Right cardiac atrium (tissue), 5 donors: ENCODE measurements around the gene HDAC5. TPM values are rescaled to one million over a fixed set of nuclear protein-coding genes. Genes with fewer than 3 reads are reported as not detected.

Experiments
- ATAC-seq, 2 donors: fragments of 200-7000 bp; cut with Tn5 transposase; one replicate each; pipeline versions ENCODE4 v1.8.0 to v1.9.1; 2020; ENCODE audit warnings: moderate library complexity in 2 of 2, mild to moderate bottlenecking in 1 of 2
- DNase-seq, 3 donors: peaks; one replicate each; pipeline ENCODE4 v3.0.0-alpha.2; 2020
- H3K27ac ChIP-seq: one replicate; pipeline ENCODE4 v1.5.1; 2013; ENCODE audit warnings: mild to moderate bottlenecking, low read length, control low read depth, moderate library complexity
- H3K27me3 ChIP-seq: one replicate; pipeline ENCODE4 v1.6.1; 2013; ENCODE audit not compliant: control insufficient read depth, insufficient read depth
- H3K4me1 ChIP-seq: one replicate; pipeline ENCODE4 v1.6.1; 2013; ENCODE audit warnings: low read length; ENCODE audit not compliant: control insufficient read depth, insufficient read depth
- H3K4me3 ChIP-seq: one replicate; pipeline ENCODE4 v1.5.1; 2013; ENCODE audit warnings: low read length, control low read depth
- H3K9me3 ChIP-seq: one replicate; pipeline ENCODE4 v1.6.1; 2013; ENCODE audit warnings: low read length; ENCODE audit not compliant: control insufficient read depth
- WGBS: extraction: QIAGEN DNeasy Blood & Tissue Kit; methylation state at CpG from one replicate; pipeline ENCODE4 v1.1.7; 2013; 5-methylcytosine and 5-hydroxymethylcytosine counted together
- intact Hi-C, 4 donors: fragments of 100-400 bp; cut with DNase I; formaldehyde crosslinking; loops; one replicate each; pipeline versions ENCODE4 v1.11.0 to v1.14.0; 2022 to 2023
- long read RNA-seq, 4 donors: library from polyadenylated mRNA; unstranded; transcript quantifications; one replicate each; pipeline ENCODE4 v2.0.0, GENCODE V29; 2020 to 2021
- polyA plus RNA-seq: library from polyadenylated mRNA; stranded (reverse); fragments of 200-250 nt; gene quantifications from one replicate; pipeline ENCODE4 v1.2.3, GENCODE V29; 2013
- total RNA-seq, 4 donors: library from RNA; stranded (reverse); fragmentation: NEBNext Ultra II Directional; extraction: Animal tissue kit (Norgen Biotek cat#: 25700); gene quantifications; one replicate each; pipeline ENCODE4 v1.2.1, GENCODE V29; 2021
- donor health status: healthy with polysubstance abuse.
- donor health status: DM: no; HTN: yes; CAD: no.
- donor health status: DM: no; HTN: no; CAD: no.
- donor health status: DM: no; HTN: yes; CAD: no; lungs with severe emphysema.
- donor health status: DM: yes; HTN: yes; CAD: no.

Gene HDAC5
- total RNA-seq (10 to 100 TPM; 47.9 to 89.2 (median 74.4) TPM), polyA plus RNA-seq (72.4 TPM)
- long read RNA-seq, donor 1, full-length matches to known transcripts, result 24 of 387 reads
- long read RNA-seq, donor 1, partial matches to known transcripts, result 273 of 387 reads
- long read RNA-seq, donor 1, other reads (novel, unspliced or antisense), result 90 of 387 reads
- long read RNA-seq, donor 2, full-length matches to known transcripts, result 47 of 282 reads
- long read RNA-seq, donor 2, partial matches to known transcripts, result 141 of 282 reads
- long read RNA-seq, donor 2, other reads (novel, unspliced or antisense), result 94 of 282 reads
- long read RNA-seq, donor 3, full-length matches to known transcripts, result 35 of 360 reads
- long read RNA-seq, donor 3, partial matches to known transcripts, result 242 of 360 reads
- long read RNA-seq, donor 3, other reads (novel, unspliced or antisense), result 83 of 360 reads
- long read RNA-seq, donor 4, full-length matches to known transcripts, result 28 of 253 reads
- long read RNA-seq, donor 4, partial matches to known transcripts, result 142 of 253 reads
- long read RNA-seq, donor 4, other reads (novel, unspliced or antisense), result 83 of 253 reads

DNA sequence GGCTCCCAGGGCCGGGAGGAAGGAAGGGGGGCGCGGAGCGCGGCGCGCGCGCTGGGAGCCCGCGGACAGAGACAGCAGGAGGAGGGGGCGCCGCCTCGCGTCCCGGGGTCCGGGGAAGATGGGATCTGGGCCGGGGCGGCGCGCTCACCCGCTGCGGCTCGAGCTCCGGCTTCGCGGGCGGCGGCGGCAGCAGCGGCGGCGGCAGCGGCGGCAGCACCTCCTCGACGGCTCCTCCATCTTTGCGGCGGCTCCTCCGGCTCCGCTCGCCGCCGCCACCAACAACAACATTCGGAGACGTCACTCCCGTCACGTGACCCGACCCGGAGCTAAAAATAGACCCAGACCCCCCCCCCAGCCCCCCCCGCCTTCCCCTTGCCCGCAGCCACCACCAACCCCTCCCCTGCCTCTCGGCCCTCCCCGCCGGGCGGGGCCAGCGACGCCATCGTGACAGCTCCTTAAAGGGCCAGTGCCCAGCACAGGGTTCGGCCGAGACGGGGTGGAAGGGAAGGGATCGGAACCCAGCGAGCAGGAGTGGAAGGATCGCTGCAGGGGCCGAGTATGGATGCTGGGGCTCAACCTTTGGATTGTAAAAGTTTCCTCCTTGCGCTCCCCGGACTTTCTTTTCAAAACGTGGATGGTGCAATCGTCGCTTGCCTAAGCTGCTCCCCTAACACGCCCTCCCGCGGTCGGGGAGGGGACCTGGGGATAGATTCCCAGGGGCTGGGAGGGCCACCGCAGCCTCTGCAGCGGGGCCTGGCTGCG lies at the start of gene HDAC5:
HDAC5 (minus strand) TSS at position 286 of the 762 bp plus-strand sequence. CDS start 6,126 bp downstream, outside the sequence.
- intact Hi-C loops, result no loop called here
- 2% methylated on average over 76 of the region's 78 CpGs for WGBS
- H3K27me3 ChIP-seq, result no peaks in the 10 kb centered on the region
- H3K27ac ChIP-seq, result peak within 1 kb of the TSS; percentile 88
- peaks cover 11% of the 10 kb centered on the region for H3K4me1 ChIP-seq
- peak within 1 kb of the TSS; percentile 95 for H3K4me3 ChIP-seq
- ATAC-seq (peak; percentile 97 to 98), DNase-seq (peak; percentile 96 to 99 (median 98))
- H3K9me3 ChIP-seq, result no peaks in the 10 kb centered on the region

- no peak overlapping the region for H3K4me3 ChIP-seq
- ATAC-seq (no peak), DNase-seq (peak in 1 of 3 donors; percentile 59)
- no peak overlapping the region for H3K27ac ChIP-seq
- intact Hi-C loops, result no loop called here
- no peaks in the 10 kb centered on the region for H3K27me3 ChIP-seq
- no peaks in the 10 kb centered on the region for H3K9me3 ChIP-seq
- H3K4me1 ChIP-seq, result no peaks in the 10 kb centered on the region
- WGBS, result 71% methylated on average over 17 of the region's 17 CpGs
Measured at GRCh38 chr17:44171931-44172455, 48.6 kb upstream of the HDAC5 start.

GRCh38 chr17:44170499-44171201 lies 47.2 kb upstream of the HDAC5 start, which contains the start of gene ASB16:
ASB16 (plus strand) TSS chr17:44170704; CDS start chr17:44170790, 86 bp downstream.
- ATAC-seq (peak; percentile 55 to 57), DNase-seq (peak in 1 of 3 donors; percentile 67)
- H3K27ac ChIP-seq, result peak within 1 kb of the TSS; percentile 54
- H3K27me3 ChIP-seq, result no peaks in the 10 kb centered on the region
- H3K4me1 ChIP-seq, result no peaks in the 10 kb centered on the region
- H3K4me3 ChIP-seq, result peak within 1 kb of the TSS; percentile 8
- intact Hi-C loops, result no loop called here
- WGBS, result 19% methylated on average over 21 of the region's 21 CpGs
- no peaks in the 10 kb centered on the region for H3K9me3 ChIP-seq

DNA sequence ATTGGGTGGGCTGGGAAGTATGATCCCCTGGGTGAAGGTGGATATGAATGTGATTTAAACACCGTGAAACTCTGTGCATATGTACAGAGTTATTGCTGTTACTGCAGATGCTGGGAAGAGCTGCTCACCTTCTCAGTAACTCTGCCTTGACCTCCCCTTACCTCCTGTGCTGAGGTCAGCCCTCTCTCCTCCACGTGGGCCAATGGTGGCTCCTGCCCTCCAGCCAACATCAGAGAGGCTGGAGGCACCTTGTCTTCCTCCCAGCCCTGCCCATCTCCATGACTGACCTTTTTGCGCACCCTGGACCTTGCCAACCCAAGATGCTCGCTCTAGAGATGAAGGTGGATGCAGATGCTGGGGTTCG lies 46.7 kb upstream of the HDAC5 start:
- Histone ChIP-seq H3K4me1 (no peaks in the 10 kb centered on the region), H3K27me3 (no peaks in the 10 kb centered on the region), H3K9me3 (no peaks in the 10 kb centered on the region), H3K27ac (peak overlapping the region; percentile 54), H3K4me3 (no peak overlapping the region)
- intact Hi-C loops, result no loop called here
- DNase-seq, result no peak
- 48% methylated on average over 5 of the region's 5 CpGs for WGBS
- peak in 1 of 2 donors; percentile 9 for ATAC-seq

- peak in 1 of 3 donors; percentile 28 for DNase-seq
- ATAC-seq, result no peak
- Histone ChIP-seq H3K27me3 (no peaks in the 10 kb centered on the region), H3K9me3 (no peaks in the 10 kb centered on the region), H3K4me1 (no peaks in the 10 kb centered on the region), H3K27ac (no peak overlapping the region), H3K4me3 (no peak overlapping the region)
- intact Hi-C loops, result no loop called here
- 71% methylated on average over 7 of the region's 7 CpGs for whole genome bisulfite sequencing
Measured at GRCh38 chr17:44167181-44167861, 43.9 kb upstream of the HDAC5 start.

DNA sequence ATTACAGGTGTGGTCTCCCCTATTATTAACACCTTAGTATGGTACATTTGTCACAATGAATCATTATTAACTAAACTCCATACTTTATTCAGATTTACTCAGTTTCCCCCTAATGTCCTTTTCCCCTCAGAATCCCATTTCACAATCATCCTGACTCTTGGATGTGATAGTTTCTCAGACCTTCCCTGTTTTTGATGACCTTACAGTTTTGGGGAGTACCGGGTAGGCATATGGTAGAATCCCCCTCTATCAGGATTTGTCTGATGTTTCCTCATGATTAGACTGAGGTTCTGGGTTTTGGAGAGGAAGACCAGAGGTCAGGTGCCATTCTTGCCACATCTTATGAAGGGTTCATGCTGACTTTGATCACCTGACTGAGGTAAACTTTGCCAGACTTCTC lies 41.0 kb upstream of the HDAC5 start:
- H3K27ac ChIP-seq, result no peak overlapping the region
- intact Hi-C loops, result no loop called here
- 94% methylated on average over 1 of the region's 1 CpG for WGBS
- H3K9me3 ChIP-seq, result no peaks in the 10 kb centered on the region
- H3K27me3 ChIP-seq, result no peaks in the 10 kb centered on the region
- ATAC-seq (no peak), DNase-seq (no peak)
- H3K4me1 ChIP-seq, result no peaks in the 10 kb centered on the region
- no peak overlapping the region for H3K4me3 ChIP-seq

- DNase-seq, result no peak
- no peaks in the 10 kb centered on the region for H3K9me3 ChIP-seq
- H3K4me1 ChIP-seq, result no peaks in the 10 kb centered on the region
- no peaks in the 10 kb centered on the region for H3K27me3 ChIP-seq
- intact Hi-C loops, result no loop called here
- H3K27ac ChIP-seq, result no peak overlapping the region
- H3K4me3 ChIP-seq, result no peak overlapping the region
- ATAC-seq, result no peak
- WGBS, result 79% methylated on average over 15 of the region's 15 CpGs
Measured at GRCh38 chr17:44159519-44160210, 36.2 kb upstream of the HDAC5 start.

DNA sequence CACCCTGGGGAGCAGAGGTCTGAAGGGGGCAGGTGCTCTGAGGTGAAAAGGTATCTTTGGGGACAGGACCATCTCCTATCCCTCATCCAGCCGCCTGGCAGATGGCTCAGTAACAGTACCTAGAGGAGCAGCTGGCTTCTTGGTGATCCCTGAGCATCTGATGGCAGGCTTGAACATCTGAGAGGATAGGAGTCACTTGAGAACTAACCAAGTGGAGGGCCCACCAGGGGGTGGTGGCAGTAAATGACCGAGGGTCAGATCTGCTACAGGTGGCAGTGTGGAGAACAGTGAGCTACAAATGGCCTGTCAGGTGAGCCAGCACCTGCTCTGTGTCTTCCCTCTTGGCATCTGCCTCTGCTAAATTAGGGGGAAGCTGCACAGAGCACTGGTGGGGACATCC lies 32.0 kb upstream of the HDAC5 start:
- Histone ChIP-seq H3K4me1 (no peaks in the 10 kb centered on the region), H3K9me3 (no peaks in the 10 kb centered on the region), H3K27ac (no peak overlapping the region), H3K4me3 (no peak overlapping the region), H3K27me3 (no peaks in the 10 kb centered on the region)
- no peak for DNase-seq
- WGBS, result 87% methylated on average over 2 of the region's 2 CpGs
- intact Hi-C loops, result no loop called here
- ATAC-seq, result no peak

GRCh38 chr17:44152875-44153274 lies 29.4 kb upstream of the HDAC5 start:
- no peak for ATAC-seq
- 98% methylated on average over 4 of the region's 4 CpGs for WGBS
- Histone ChIP-seq H3K9me3 (no peaks in the 10 kb centered on the region), H3K4me3 (no peak overlapping the region), H3K27me3 (no peaks in the 10 kb centered on the region), H3K27ac (no peak overlapping the region), H3K4me1 (peaks cover 3% of the 10 kb centered on the region)
- intact Hi-C loops, result no loop called here
- no peak for DNase-seq
